H9 (cell line): ENCODE results near the gene ERO1B. TPM values are rescaled to one million over a fixed set of nuclear protein-coding genes. Genes with fewer than 3 reads are reported as not detected.

ENCODE experiments used
- DNase-seq: peaks from one replicate; pipeline ENCODE4 v3.0.0-alpha.2; 2017
- H2AFZ ChIP-seq: one replicate; pipeline ENCODE4 v1.6.1; 2013; ENCODE audit warnings: mild to moderate bottlenecking, low read length, control low read depth, moderate library complexity
- H2AK5ac ChIP-seq: 2 replicates; pipeline ENCODE4 v1.6.1; 2013; ENCODE audit warnings: low read length, control low read depth, mixed read lengths; ENCODE audit not compliant: insufficient read length
- H2BK120ac ChIP-seq: one replicate; pipeline ENCODE4 v1.6.1; 2013; ENCODE audit warnings: low read depth, mild to moderate bottlenecking, low read length, control low read depth, inconsistent platforms; ENCODE audit not compliant: poor library complexity, severe bottlenecking
- H2BK12ac ChIP-seq: 2 replicates; pipeline ENCODE4 v1.6.1; 2013; ENCODE audit warnings: low read length, control low read depth, mixed read lengths, low read depth; ENCODE audit not compliant: insufficient read length
- H2BK15ac ChIP-seq: 2 replicates; pipeline ENCODE4 v1.6.1; 2013; ENCODE audit warnings: low read depth, low read length, control low read depth
- H2BK20ac ChIP-seq: one replicate; pipeline ENCODE4 v1.6.1; 2013; ENCODE audit warnings: low read depth, mild to moderate bottlenecking, low read length, control low read depth, inconsistent platforms; ENCODE audit not compliant: poor library complexity, severe bottlenecking
- H2BK5ac ChIP-seq: 2 replicates; pipeline ENCODE4 v1.6.1; 2013; ENCODE audit warnings: low read length, control low read depth, mixed read lengths; ENCODE audit not compliant: insufficient read length
- H3K14ac ChIP-seq: 2 replicates; pipeline ENCODE4 v1.6.1; 2013; ENCODE audit warnings: low read length, control low read depth; ENCODE audit not compliant: insufficient read depth
- H3K18ac ChIP-seq: 2 replicates; pipeline ENCODE4 v1.6.1; 2013; ENCODE audit warnings: low read depth, mild to moderate bottlenecking, mixed read lengths, low read length, control low read depth; ENCODE audit not compliant: insufficient read length
- H3K23ac ChIP-seq: 2 replicates; pipeline ENCODE4 v1.6.1; 2013; ENCODE audit warnings: low read length, control low read depth, mixed read lengths, low read depth; ENCODE audit not compliant: insufficient read length
- H3K23me2 ChIP-seq: 2 replicates; pipeline ENCODE4 v1.6.1; 2013; ENCODE audit warnings: low read depth, mild to moderate bottlenecking, mixed read lengths, low read length, control low read depth; ENCODE audit not compliant: insufficient read length, poor library complexity, severe bottlenecking
- H3K27ac ChIP-seq: 2 replicates; pipeline ENCODE4 v1.5.1; 2013; ENCODE audit warnings: low read length, control low read depth, mixed read lengths, low read depth; ENCODE audit not compliant: insufficient read length
- H3K27me3 ChIP-seq: 2 replicates; pipeline ENCODE4 v1.6.1; 2013; ENCODE audit warnings: low read length, control low read depth, inconsistent platforms; ENCODE audit not compliant: insufficient read depth
- H3K4ac ChIP-seq: 2 replicates; pipeline ENCODE4 v1.6.1; 2013; ENCODE audit warnings: low read depth, mild to moderate bottlenecking, control low read depth, inconsistent platforms, low read length, moderate library complexity
- H3K4me1 ChIP-seq: 2 replicates; pipeline ENCODE4 v1.6.1; 2013; ENCODE audit warnings: low read length, control low read depth, inconsistent platforms; ENCODE audit not compliant: insufficient read depth
- H3K4me2 ChIP-seq: 2 replicates; pipeline ENCODE4 v1.6.1; 2013; ENCODE audit warnings: low read length, control low read depth, mixed read lengths; ENCODE audit not compliant: insufficient read length, insufficient read depth
- H3K56ac ChIP-seq: 2 replicates; pipeline ENCODE4 v1.6.1; 2013; ENCODE audit warnings: low read depth, mild to moderate bottlenecking, mixed read lengths, low read length, control low read depth; ENCODE audit not compliant: insufficient read length
- H3K79me1 ChIP-seq: 2 replicates; pipeline ENCODE4 v1.6.1; 2013; ENCODE audit warnings: low read depth, mild to moderate bottlenecking, moderate library complexity, low read length, control low read depth, inconsistent platforms; ENCODE audit not compliant: insufficient read depth, poor library complexity, severe bottlenecking
- H3K79me2 ChIP-seq: 2 replicates; pipeline ENCODE4 v1.6.1; 2013; ENCODE audit warnings: low read length, control low read depth, inconsistent platforms; ENCODE audit not compliant: insufficient read depth
- H3K9ac ChIP-seq: 2 replicates; pipeline ENCODE4 v1.6.1; 2013; ENCODE audit warnings: low read length, control low read depth, mixed read lengths; ENCODE audit not compliant: insufficient read length; ENCODE audit errors: extremely low read depth
- H3K9me3 ChIP-seq: one replicate; pipeline ENCODE4 v1.6.1; 2013; ENCODE audit warnings: low read depth, low read length, inconsistent platforms; ENCODE audit not compliant: control insufficient read depth
- H3T11ph ChIP-seq: one replicate; pipeline ENCODE4 v1.6.1; 2013; ENCODE audit warnings: mild to moderate bottlenecking, low read length, control low read depth, inconsistent platforms
- H4K20me1 ChIP-seq: one replicate; pipeline ENCODE4 v1.6.1; 2013; ENCODE audit not compliant: control insufficient read depth, insufficient read length, insufficient read depth
- H4K5ac ChIP-seq: 2 replicates; pipeline ENCODE4 v1.6.1; 2013; ENCODE audit warnings: low read depth, mild to moderate bottlenecking, mixed read lengths, low read length, control low read depth; ENCODE audit not compliant: insufficient read length
- H4K8ac ChIP-seq: replicated peaks from 2 replicates; pipeline ENCODE4 v1.6.1; 2013; ENCODE audit warnings: low read length, control low read depth, mixed read lengths, low read depth; ENCODE audit not compliant: insufficient read length
- H4K91ac ChIP-seq: 2 replicates; pipeline ENCODE4 v1.6.1; 2013; ENCODE audit warnings: low read depth, mild to moderate bottlenecking, moderate library complexity, mixed read lengths, low read length, control low read depth; ENCODE audit not compliant: insufficient read length
- H3K27ac Mint-ChIP-seq, 3 experiments: 2 replicates in 2 of 3; 3 replicates in 1 of 3; pipeline ENCODE4 v1.8.0; 2020 to 2021; ENCODE audit warnings: mixed read lengths in 3 of 3, mild to moderate bottlenecking in 1 of 3, moderate library complexity in 1 of 3
- H3K27me3 Mint-ChIP-seq: 2 replicates; pipeline ENCODE4 v1.8.0; 2021; ENCODE audit warnings: low read depth, mild to moderate bottlenecking, moderate library complexity, mixed read lengths
- H3K36me3 Mint-ChIP-seq, 3 experiments: 2 replicates in 2 of 3; 3 replicates in 1 of 3; pipeline ENCODE4 v1.8.0; 2020 to 2021; ENCODE audit warnings: low read depth in 3 of 3, mixed read lengths in 3 of 3; ENCODE audit not compliant: insufficient read depth in 1 of 3
- H3K4me1 Mint-ChIP-seq, 2 experiments: 2 replicates each; pipeline ENCODE4 v1.8.0; 2020; ENCODE audit warnings: mixed read lengths in 2 of 2
- H3K4me3 Mint-ChIP-seq, 2 experiments: 2 replicates in 1 of 2; 3 replicates in 1 of 2; pipeline ENCODE4 v1.8.0; 2020 to 2021; ENCODE audit warnings: mild to moderate bottlenecking in 2 of 2, mixed read lengths in 2 of 2, moderate library complexity in 1 of 2
- H3K9me3 Mint-ChIP-seq, 2 experiments: 2 replicates in 1 of 2; 3 replicates in 1 of 2; pipeline ENCODE4 v1.8.0; 2020; ENCODE audit warnings: mild to moderate bottlenecking in 2 of 2, mixed read lengths in 2 of 2, moderate library complexity in 1 of 2
- CTCF ChIP-seq: fragments of 200-600 bp; sonication (generic); conservative IDR thresholded peaks from 3 replicates; pipeline ENCODE4 v1.8.0; 2021; ENCODE audit warnings: antibody characterized with exemption, mild to moderate bottlenecking
- WGBS: extraction: QIAGEN DNeasy Blood & Tissue Kit; methylation state at CpG from one replicate; pipeline ENCODE4 v1.1.7; 2013; ENCODE audit warnings: missing lambda C conversion rate, low lambda C conversion rate, mixed read lengths; ENCODE audit not compliant: insufficient read length; ENCODE audit errors: extremely low coverage; 5-methylcytosine and 5-hydroxymethylcytosine counted together
- total RNA-seq: library from RNA; stranded (reverse); gene quantifications from 2 replicates; pipeline ENCODE4 v1.2.1, GENCODE V29; 2021

ERO1B gene
- total RNA-seq, 1 experiment from 2014 or later: 1.5 TPM

DNA sequence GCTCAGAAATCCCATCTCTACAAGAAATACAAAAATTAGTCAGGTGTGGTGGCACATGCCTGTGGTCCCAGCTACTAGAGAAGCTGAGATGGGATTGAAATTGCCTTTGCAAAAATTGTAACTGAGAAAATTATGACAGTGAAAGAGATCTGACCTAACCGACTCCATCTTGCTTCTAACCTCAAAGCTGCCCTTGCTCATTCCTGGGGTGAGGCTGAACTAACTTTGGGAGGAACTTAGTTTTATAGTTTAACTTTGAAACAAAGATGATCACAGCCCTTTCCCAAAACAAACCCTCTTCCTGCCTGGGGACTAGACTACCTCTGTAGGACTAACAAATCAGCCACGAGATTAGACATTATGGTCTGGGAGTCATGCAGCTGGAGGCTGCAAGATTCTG is 33.8 kb upstream of the ERO1B start:
- Histone ChIP-seq H2BK5ac (no peak overlapping the region), H2BK15ac (no peak overlapping the region), H4K8ac (no peak overlapping the region), H4K5ac (no peak overlapping the region), H3K27ac (no peak overlapping the region), H3K23me2 (no peaks in the 10 kb centered on the region), H2BK20ac (no peak overlapping the region), H3K4ac (no peak overlapping the region), H3K4me2 (no peak overlapping the region), H3K27me3 (no peaks in the 10 kb centered on the region), H2AK5ac (no peak overlapping the region), H3K9me3 (no peaks in the 10 kb centered on the region), H3K79me1 (no peaks in the 10 kb centered on the region), H3K18ac (no peak overlapping the region), H3K9ac (no peak overlapping the region), H2BK12ac (no peak overlapping the region), H2BK120ac (no peak overlapping the region), H3K79me2 (no peaks in the 10 kb centered on the region), H3K56ac (no peak overlapping the region), H4K20me1 (no peaks in the 10 kb centered on the region), H2AFZ (no peak overlapping the region), H3T11ph (no peak overlapping the region), H3K23ac (no peak overlapping the region), H3K4me1 (no peaks in the 10 kb centered on the region; the same call in 1 of the 2 replicates), H4K91ac (no peak overlapping the region), H3K14ac (no peak overlapping the region)
- Mint-ChIP-seq H3K27ac (peak overlapping the region in 2 of 3 experiments; percentile 35 to 50; a peak in 3 of 7 replicates), H3K27me3 (no peaks in the 10 kb centered on the region), H3K36me3 (no peaks in the 10 kb centered on the region), H3K4me3 (no peak overlapping the region), H3K9me3 (no peaks in the 10 kb centered on the region), H3K4me1 (peaks cover 12 to 15% of the 10 kb centered on the region in 2 experiments)
- WGBS: no CpG with 5 or more reads among the region's 2 CpGs
- no peak for DNase-seq
- TF ChIP-seq CTCF: no peak
